IPS-18c (cell line): ENCODE measurements around the gene TPRX1.
"Not testable (repeated sequence)": the region's sequence is repeated elsewhere in the genome, so short reads cannot be mapped to it uniquely, and the experiment has no call there.

Experiments
- H3K4me3 ChIP-seq: 2 replicates; pipeline ENCODE4 v1.7.0; 2013; ENCODE audit warnings: low read depth, mild to moderate bottlenecking, low read length, moderate library complexity; ENCODE audit not compliant: insufficient read depth
- H3K9me3 ChIP-seq: one replicate; pipeline ENCODE4 v1.6.1; 2013; ENCODE audit warnings: mild to moderate bottlenecking, low read length, moderate library complexity; ENCODE audit not compliant: control insufficient read depth, insufficient read depth

Gene TPRX1

GRCh38 chr19:47804451-47804850 lies at the start of gene TPRX1:
TSS of gene TPRX1 (minus strand) at chr19:47804551. CDS start at chr19:47804539, 12 bp downstream.
- not testable (repeated sequence) for H3K9me3 ChIP-seq, H3K4me3 ChIP-seq

- H3K9me3 ChIP-seq = no peaks in the 10 kb centered on the region
- H3K4me3 ChIP-seq = no peak overlapping the region
Observed at GRCh38 chr19:47853003-47853402, 48.7 kb upstream of the TPRX1 start.

GRCh38 chr19:47848823-47849473 lies 44.6 kb upstream of the TPRX1 start:
- Histone ChIP-seq H3K4me3 (peak overlapping the region; percentile 38; the same call in 1 of the 2 replicates), H3K9me3 (no peaks in the 10 kb centered on the region)

GRCh38 chr19:47848425-47848822 lies 44.1 kb upstream of the TPRX1 start:
- H3K9me3 ChIP-seq = no peaks in the 10 kb centered on the region
- 0 out of 2 replicates have a peak overlapping the region, but pooled peaks have one; percentile 38 for H3K4me3 ChIP-seq

- no peaks in the 10 kb centered on the region for H3K9me3 ChIP-seq
- H3K4me3 ChIP-seq = no peak overlapping the region
Observed at GRCh38 chr19:47842941-47843340, 38.6 kb upstream of the TPRX1 start.

- no peak overlapping the region for H3K4me3 ChIP-seq
- H3K9me3 ChIP-seq = no peaks in the 10 kb centered on the region
Observed at GRCh38 chr19:47839913-47840312, 35.6 kb upstream of the TPRX1 start.

- H3K4me3 ChIP-seq = no peak overlapping the region
- no peaks in the 10 kb centered on the region for H3K9me3 ChIP-seq
Observed at GRCh38 chr19:47839411-47839810, 35.1 kb upstream of the TPRX1 start.

GRCh38 chr19:47836038-47836437 lies 31.7 kb upstream of the TPRX1 start:
- no peak overlapping the region for H3K4me3 ChIP-seq
- no peaks in the 10 kb centered on the region for H3K9me3 ChIP-seq

- no peaks in the 10 kb centered on the region for H3K9me3 ChIP-seq
- H3K4me3 ChIP-seq = no peak overlapping the region
Observed at GRCh38 chr19:47832723-47833122, 28.4 kb upstream of the TPRX1 start.

- H3K9me3 ChIP-seq = no peaks in the 10 kb centered on the region
- H3K4me3 ChIP-seq = no peak overlapping the region
Observed at GRCh38 chr19:47826800-47827199, 22.4 kb upstream of the TPRX1 start.

GRCh38 chr19:47824396-47824795 lies 20.0 kb upstream of the TPRX1 start:
- Histone ChIP-seq H3K9me3 (no peaks in the 10 kb centered on the region), H3K4me3 (no peak overlapping the region)

- Histone ChIP-seq H3K4me3 (peak within 1 kb of the TSS; percentile 20; the same call in 1 of the 2 replicates), H3K9me3 (no peaks in the 10 kb centered on the region)
Observed at GRCh38 chr19:47821460-47822020, 17.2 kb upstream of the TPRX1 start, which contains the start of gene CRX. TSS of gene CRX (plus strand) at chr19:47821937. CDS start at chr19:47834444, 12,507 bp downstream.

- no peaks in the 10 kb centered on the region for H3K9me3 ChIP-seq
- H3K4me3 ChIP-seq = no peak overlapping the region
Observed at GRCh38 chr19:47820410-47820809, 16.1 kb upstream of the TPRX1 start.

- Histone ChIP-seq H3K9me3 (no peaks in the 10 kb centered on the region), H3K4me3 (no peak overlapping the region)
Observed at GRCh38 chr19:47819858-47820257, 15.5 kb upstream of the TPRX1 start.

GRCh38 chr19:47818221-47818620 lies 13.9 kb upstream of the TPRX1 start:
- H3K4me3 ChIP-seq, H3K9me3 ChIP-seq: not testable (repeated sequence)

- not testable (repeated sequence) for H3K4me3 ChIP-seq, H3K9me3 ChIP-seq
Observed at GRCh38 chr19:47816270-47816669, 11.9 kb upstream of the TPRX1 start.

- H3K4me3 ChIP-seq = no peak overlapping the region
Observed at GRCh38 chr19:47813995-47814328, 9.6 kb upstream of the TPRX1 start.

GRCh38 chr19:47813304-47813994 lies 9.1 kb upstream of the TPRX1 start:
- Histone ChIP-seq H3K9me3 (peaks cover 2% of the 10 kb centered on the region), H3K4me3 (no peak overlapping the region)

More at GRCh38 chr19:47813995-47814328, 9.6 kb upstream of the TPRX1 start:
- peaks cover 2% of the 10 kb centered on the region for H3K9me3 ChIP-seq
